Lower leg skin (tissue), 3 donors: ENCODE results near the gene LZTFL1.

Source experiments
- CTCF ChIP-seq, 3 donors: fragments of 450-650 bp; IDR thresholded peaks; one replicate each; pipeline ENCODE4 v1.5.1; 2016; ENCODE audit warnings: antibody characterized with exemption in 3 of 3, mild to moderate bottlenecking in 3 of 3, moderate library complexity in 2 of 3
- POLR2A ChIP-seq, 2 donors: fragments of 450-650 bp; IDR thresholded peaks; one replicate each; pipeline ENCODE4 v1.6.1; 2016 to 2017; ENCODE audit warnings: antibody characterized with exemption in 2 of 2, mild to moderate bottlenecking in 1 of 2, moderate library complexity in 1 of 2

GRCh38 chr3:45852828-45853227 is 10.9 kb upstream of the LZTFL1 start:
- no peak for TF ChIP-seq POLR2A (IDR thresholded peaks at IDR 0.05)
- TF ChIP-seq CTCF (IDR thresholded peaks at IDR 0.05), result no peak
